ENCODE measurements around the gene NT5C3B. TPM values are rescaled to one million over a fixed set of nuclear protein-coding genes. Genes with fewer than 3 reads are reported as not detected.

Gene NT5C3B
- total RNA-seq, 1 experiment from 2014 or later = 78.8 TPM

DNA sequence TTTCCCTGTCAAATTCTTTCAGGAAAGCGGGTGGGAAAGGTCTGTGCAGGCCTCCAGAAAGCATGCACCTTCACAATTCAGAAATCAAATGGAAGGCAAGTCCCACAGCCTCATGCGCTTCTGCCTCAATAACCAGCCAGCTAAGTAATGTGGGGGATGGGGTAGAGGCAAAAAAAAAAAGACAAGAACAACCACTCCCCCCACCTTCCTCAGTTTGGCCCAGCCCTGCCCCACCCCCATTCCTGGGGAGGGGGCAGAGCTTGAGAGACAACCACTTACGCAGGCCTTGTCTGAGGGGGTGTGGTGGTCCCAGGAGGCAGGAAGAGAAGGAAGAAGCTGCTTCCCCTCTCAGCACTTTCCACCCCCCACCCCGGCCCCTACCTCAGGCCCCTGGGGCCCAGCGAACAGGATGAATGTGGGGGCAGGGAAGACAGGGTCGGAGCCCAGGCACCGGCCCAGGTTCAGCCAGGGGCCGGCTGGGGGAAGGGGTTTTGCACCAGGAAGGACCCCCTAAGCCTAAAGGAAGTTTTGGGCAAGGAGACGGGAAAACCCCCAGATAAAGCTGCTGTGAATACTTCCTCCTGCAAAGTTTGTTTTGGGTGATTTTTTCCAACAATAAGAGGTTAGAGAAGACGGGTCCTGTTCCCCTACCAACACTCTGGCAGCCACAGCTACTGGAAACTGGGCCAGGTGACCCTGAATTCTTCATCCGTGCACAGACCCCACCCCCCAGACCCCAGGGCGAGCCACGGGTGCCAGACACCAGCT lies 50.8 kb downstream of the NT5C3B start:
- ChIA-PET POLR2A (ENCODE audit: unreplicated experiment) (interaction anchor here (0.6 to 2.0 kb wide), 3 partner anchors 8 to 257 kb away, joined by 3 to 26 read pairs (median 4); no protein-coding TSS in a partner anchor), CTCF (interaction anchor here (0.6 to 1.8 kb wide), 2 partner anchors 16 to 26 kb away, joined by 3 to 15 read pairs; partner anchors contain the start of gene P3H4)
- H4K20me1 ChIP-seq (ENCODE audit: low read length) = peaks cover 39% of the 10 kb centered on the region
- no peaks in the 10 kb centered on the region for H3F3A ChIP-seq (ENCODE audit: low read length, unreplicated experiment)
- BruUV-seq (replicated peaks) = TSS peak; percentile 53
- peak overlapping the region; percentile 88 for H3K27ac ChIP-seq (ENCODE audit: low read length)
- H3K4me2 ChIP-seq (ENCODE audit: low read length) = peak overlapping the region; percentile 94
- DNase-seq (peak; percentile 11), ATAC-seq (no peak)
- H3K27me3 ChIP-seq (ENCODE audit: low read length) = no peaks in the 10 kb centered on the region
- no peaks in the 10 kb centered on the region for H3K9me2 ChIP-seq (replicated peaks; ENCODE audit: low read length)
- H3K9me3 ChIP-seq (ENCODE audit: low read length) = no peaks in the 10 kb centered on the region
- peaks cover 22% of the 10 kb centered on the region for H3K4me1 ChIP-seq (ENCODE audit: insufficient read depth, low read length)
- no peaks in the 10 kb centered on the region; the same call in 1 of the 2 replicates for H3K36me3 ChIP-seq (ENCODE audit: low read depth, low read length)
- TF ChIP-seq EZH2phosphoT487 (IDR thresholded peaks at IDR 0.05; ENCODE audit: borderline replicate concordance, low read length) = no peak
- no peak for TF ChIP-seq EZH2 (IDR thresholded peaks at IDR 0.05; ENCODE audit: low read length, unreplicated experiment)
- TF ChIP-seq, protein P1, sequence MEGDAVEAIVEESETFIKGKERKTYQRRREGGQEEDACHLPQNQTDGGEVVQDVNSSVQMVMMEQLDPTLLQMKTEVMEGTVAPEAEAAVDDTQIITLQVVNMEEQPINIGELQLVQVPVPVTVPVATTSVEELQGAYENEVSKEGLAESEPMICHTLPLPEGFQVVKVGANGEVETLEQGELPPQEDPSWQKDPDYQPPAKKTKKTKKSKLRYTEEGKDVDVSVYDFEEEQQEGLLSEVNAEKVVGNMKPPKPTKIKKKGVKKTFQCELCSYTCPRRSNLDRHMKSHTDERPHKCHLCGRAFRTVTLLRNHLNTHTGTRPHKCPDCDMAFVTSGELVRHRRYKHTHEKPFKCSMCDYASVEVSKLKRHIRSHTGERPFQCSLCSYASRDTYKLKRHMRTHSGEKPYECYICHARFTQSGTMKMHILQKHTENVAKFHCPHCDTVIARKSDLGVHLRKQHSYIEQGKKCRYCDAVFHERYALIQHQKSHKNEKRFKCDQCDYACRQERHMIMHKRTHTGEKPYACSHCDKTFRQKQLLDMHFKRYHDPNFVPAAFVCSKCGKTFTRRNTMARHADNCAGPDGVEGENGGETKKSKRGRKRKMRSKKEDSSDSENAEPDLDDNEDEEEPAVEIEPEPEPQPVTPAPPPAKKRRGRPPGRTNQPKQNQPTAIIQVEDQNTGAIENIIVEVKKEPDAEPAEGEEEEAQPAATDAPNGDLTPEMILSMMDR (conservative IDR thresholded peaks at IDR 0.05; ENCODE audit: low read depth, low read length) = no peak
- peaks cover 52% of the 10 kb centered on the region for H3K79me2 ChIP-seq (ENCODE audit: low read length)
- H3K4me3 ChIP-seq (ENCODE audit: low read length) = peak overlapping the region; percentile 88
- intact Hi-C loops (cut with micrococcal nuclease) = no loop called here
- H2AFZ ChIP-seq (ENCODE audit: low read length) = no peak overlapping the region
- peak overlapping the region; percentile 90 for H3K9ac ChIP-seq (ENCODE audit: low read length)

DNA sequence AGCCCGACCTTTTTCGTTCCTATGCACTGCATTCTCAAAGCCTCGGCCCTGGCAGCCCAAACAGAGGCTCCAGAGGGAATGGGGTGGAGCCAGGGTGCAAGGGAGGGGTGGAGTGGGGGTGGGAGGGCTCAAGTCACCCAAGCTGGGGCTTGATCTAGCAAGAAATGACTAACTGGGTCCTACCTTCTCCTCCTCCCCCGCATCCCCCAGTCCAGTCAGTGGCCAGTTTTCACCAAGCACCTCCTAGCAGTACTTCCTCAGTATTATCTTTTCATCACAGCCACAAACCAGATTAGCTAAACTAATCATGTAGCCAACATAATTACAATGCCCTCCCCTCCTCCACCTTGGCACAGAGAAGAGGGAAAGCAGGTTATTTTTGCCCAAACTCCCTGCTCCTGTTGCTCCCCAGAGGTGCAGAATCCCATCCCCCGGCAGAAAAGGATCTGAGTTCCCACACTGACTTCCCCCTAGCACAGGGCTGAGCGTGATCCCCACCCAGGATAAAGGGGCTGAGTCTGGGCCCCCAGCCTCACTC lies 51.8 kb downstream of the NT5C3B start:
- intact Hi-C loops (cut with micrococcal nuclease) = no loop called here
- CTCF ChIA-PET = no interaction called here
- Histone ChIP-seq H3K36me3 (ENCODE audit: low read depth, low read length) (no peaks in the 10 kb centered on the region; the same call in 1 of the 2 replicates), H3K9ac (ENCODE audit: low read length) (peak overlapping the region; percentile 90), H3K27ac (ENCODE audit: low read length) (peak overlapping the region; percentile 88), H3K4me2 (ENCODE audit: low read length) (peak overlapping the region; percentile 94), H3K9me3 (ENCODE audit: low read length) (no peaks in the 10 kb centered on the region), H3K9me2 (replicated peaks; ENCODE audit: low read length) (no peaks in the 10 kb centered on the region), H3K4me3 (ENCODE audit: low read length) (peak overlapping the region; percentile 88), H3K4me1 (ENCODE audit: insufficient read depth, low read length) (peaks cover 22% of the 10 kb centered on the region), H2AFZ (ENCODE audit: low read length) (no peak overlapping the region), H3K27me3 (ENCODE audit: low read length) (no peaks in the 10 kb centered on the region), H3K79me2 (ENCODE audit: low read length) (peaks cover 61% of the 10 kb centered on the region), H4K20me1 (ENCODE audit: low read length) (peaks cover 41% of the 10 kb centered on the region), H3F3A (ENCODE audit: low read length, unreplicated experiment) (no peaks in the 10 kb centered on the region)
- ATAC-seq (no peak), DNase-seq (peak; percentile 66)
- POLR2A ChIA-PET (ENCODE audit: unreplicated experiment) = no interaction called here
- no peak for TF ChIP-seq EZH2phosphoT487 (IDR thresholded peaks at IDR 0.05; ENCODE audit: borderline replicate concordance, low read length)
- TF ChIP-seq, protein P1 (conservative IDR thresholded peaks at IDR 0.05; ENCODE audit: low read depth, low read length) = no peak
- TF ChIP-seq EZH2 (IDR thresholded peaks at IDR 0.05; ENCODE audit: low read length, unreplicated experiment) = no peak
- BruUV-seq (replicated peaks) = no TSS peak

DNA sequence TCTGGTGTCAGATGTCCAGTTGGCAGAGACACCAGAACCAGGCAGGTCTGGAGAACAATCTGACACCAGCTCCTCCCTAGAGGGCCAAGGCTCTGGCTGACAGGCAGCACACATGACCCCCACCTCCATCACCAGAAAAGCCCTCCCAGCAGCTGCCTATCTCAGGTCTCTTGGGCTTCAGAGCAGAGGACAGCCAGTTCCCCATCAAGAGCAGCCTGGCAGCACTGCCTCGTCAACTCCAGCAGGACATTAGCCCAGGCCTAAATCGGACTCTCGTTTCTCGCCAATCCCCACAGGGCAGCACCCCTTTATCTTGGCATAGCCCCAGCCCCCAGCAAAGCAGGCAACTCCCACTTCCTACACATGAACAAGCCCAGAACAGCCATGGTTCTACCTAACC lies 53.9 kb downstream of the NT5C3B start:
- BruUV-seq (replicated peaks) = no TSS peak

More for the DNA sequence above, 53.9 kb downstream of the NT5C3B start:
- Histone ChIP-seq H3K27me3 (ENCODE audit: low read length) (no peaks in the 10 kb centered on the region), H3F3A (ENCODE audit: low read length, unreplicated experiment) (no peaks in the 10 kb centered on the region), H3K9me2 (replicated peaks; ENCODE audit: low read length) (no peaks in the 10 kb centered on the region), H3K4me3 (ENCODE audit: low read length) (no peak overlapping the region), H3K4me1 (ENCODE audit: insufficient read depth, low read length) (peaks cover 30% of the 10 kb centered on the region), H3K9ac (ENCODE audit: low read length) (no peak overlapping the region), H2AFZ (ENCODE audit: low read length) (no peak overlapping the region), H3K27ac (ENCODE audit: low read length) (no peak overlapping the region), H3K36me3 (ENCODE audit: low read depth, low read length) (no peaks in the 10 kb centered on the region; the same call in 1 of the 2 replicates), H3K9me3 (ENCODE audit: low read length) (no peaks in the 10 kb centered on the region), H3K4me2 (ENCODE audit: low read length) (no peak overlapping the region), H4K20me1 (ENCODE audit: low read length) (peaks cover 44% of the 10 kb centered on the region), H3K79me2 (ENCODE audit: low read length) (peaks cover 64% of the 10 kb centered on the region)
- intact Hi-C loops (cut with micrococcal nuclease) = no loop called here
- POLR2A ChIA-PET (ENCODE audit: unreplicated experiment) = no interaction called here
- CTCF ChIA-PET = no interaction called here
- ATAC-seq = no peak
- TF ChIP-seq EZH2phosphoT487 (IDR thresholded peaks at IDR 0.05; ENCODE audit: borderline replicate concordance, low read length) (no peak), EZH2 (IDR thresholded peaks at IDR 0.05; ENCODE audit: low read length, unreplicated experiment) (no peak)
- TF ChIP-seq, protein P1 (conservative IDR thresholded peaks at IDR 0.05; ENCODE audit: low read depth, low read length) = no peak
- no peak for DNase-seq
